GM19467 (cell line): ENCODE measurements around the gene TMTC1.
"Not testable (repeated sequence)": the region's sequence is repeated elsewhere in the genome, so short reads cannot be mapped to it uniquely, and the experiment has no call there.

ENCODE experiments used
- ATAC-seq: cut with Tn5 transposase; IDR thresholded peaks from one replicate; pipeline ENCODE4 v1.9.1; 2021; ENCODE audit warnings: mild to moderate bottlenecking, moderate library complexity; ENCODE audit not compliant: unreplicated experiment

TMTC1 gene

GRCh38 chr12:29674463-29674862 lies 109.3 kb downstream of the TMTC1 start:
- no peak for ATAC-seq

DNA sequence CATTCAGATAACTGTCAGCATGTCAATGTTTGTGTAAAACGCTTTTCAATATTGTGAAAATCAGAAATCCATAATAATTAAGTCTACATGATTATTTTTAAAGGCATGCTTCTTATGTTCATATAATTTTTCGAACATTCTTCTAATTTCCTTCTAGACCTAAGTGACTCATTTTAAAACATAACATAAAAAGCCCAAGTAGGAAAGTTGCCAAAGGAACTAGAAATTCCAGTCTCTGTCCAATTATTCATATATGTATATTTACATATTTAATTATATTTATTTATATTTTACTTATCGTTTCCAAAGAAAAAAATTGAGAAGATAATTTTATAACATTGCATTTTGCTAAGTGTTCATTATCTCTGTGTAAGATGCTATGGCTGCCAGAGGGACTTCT lies 110.4 kb downstream of the TMTC1 start:
- no peak for ATAC-seq

DNA sequence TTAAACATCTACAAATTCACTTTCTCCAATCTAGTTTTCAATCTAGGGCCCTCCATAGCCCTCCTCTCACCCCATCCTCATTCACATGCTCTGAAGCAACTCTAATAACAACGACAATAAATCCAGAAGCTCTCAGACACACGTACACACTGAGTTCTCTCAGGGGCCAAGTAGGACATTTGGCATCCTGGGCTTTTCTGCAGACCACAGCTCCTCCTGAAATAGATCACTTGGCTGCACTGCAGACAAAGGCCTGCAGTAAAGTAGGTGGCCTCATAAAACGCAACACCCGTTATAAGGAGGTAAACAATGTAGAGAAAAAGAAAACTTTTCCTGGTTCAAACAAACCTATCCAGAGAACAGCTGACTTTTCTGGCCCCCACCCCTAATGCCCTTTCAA lies 111.2 kb downstream of the TMTC1 start:
- no peak for ATAC-seq

DNA sequence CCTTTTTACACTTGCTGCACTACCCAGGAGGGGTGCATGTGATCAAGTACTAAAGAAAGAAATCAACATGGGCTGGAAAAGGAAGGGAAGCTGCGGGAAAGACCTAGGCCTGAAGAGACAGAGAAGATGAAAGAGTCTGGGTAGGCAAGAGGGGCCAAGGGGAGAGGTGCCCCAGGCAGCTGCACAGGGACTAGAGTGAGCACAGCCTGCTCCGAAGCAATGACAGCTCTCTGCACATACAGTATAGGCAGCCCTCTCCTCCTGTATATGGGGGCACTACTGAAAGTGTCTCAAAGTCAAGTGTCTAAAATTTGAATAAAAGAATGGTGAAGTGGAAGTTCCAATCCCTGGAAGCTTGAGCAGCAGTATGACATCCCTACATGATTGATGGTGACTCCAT lies 112.0 kb downstream of the TMTC1 start:
- ATAC-seq, result no peak

GRCh38 chr12:29667011-29667410 lies 116.7 kb downstream of the TMTC1 start:
- ATAC-seq, result no peak

GRCh38 chr12:29665107-29665506 lies 118.6 kb downstream of the TMTC1 start:
- ATAC-seq, result no peak

- no peak for ATAC-seq
These were observed 120.9 kb downstream of the TMTC1 start for GRCh38 chr12:29662734-29663323.

DNA sequence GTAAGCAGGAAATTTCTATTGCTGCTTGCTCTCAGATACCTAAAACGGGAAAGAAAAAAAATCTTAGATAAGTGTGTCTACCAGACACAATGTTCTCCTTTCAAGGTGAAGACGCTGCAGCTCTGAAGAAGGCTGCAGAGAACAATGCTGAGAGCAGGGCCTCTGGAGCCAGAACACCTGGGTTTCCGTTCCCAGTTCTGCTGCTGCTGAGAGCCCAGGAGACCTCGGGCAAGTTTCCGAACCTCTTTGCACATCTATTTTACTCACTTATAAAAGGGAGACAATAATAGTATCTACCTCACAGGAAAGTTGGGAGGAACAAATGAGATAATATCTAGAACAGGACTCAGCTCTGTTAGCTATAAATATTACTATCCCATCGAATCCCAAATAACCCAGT lies 122.9 kb downstream of the TMTC1 start:
- no peak for ATAC-seq

GRCh38 chr12:29656762-29657538 lies 126.8 kb downstream of the TMTC1 start:
- ATAC-seq, result no peak

DNA sequence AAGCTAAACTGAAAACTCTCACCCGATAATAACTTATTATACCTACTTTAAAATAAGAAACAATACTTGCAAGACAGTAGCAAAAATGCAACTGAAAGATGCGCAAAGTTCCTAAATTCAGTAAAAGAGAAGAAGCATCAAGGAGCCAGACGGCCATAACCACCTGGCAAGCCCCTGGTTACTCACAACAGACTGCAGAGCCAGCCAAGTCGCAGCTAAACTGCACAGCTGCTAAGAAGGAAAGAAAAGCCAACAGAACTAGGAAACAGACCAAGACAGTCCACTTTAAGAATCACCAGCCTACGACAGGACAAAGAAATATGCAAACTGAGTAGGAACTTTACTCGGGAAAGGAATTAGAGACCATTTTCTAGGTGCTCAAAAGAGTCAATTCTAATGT lies 127.9 kb downstream of the TMTC1 start:
- ATAC-seq, result no peak

- no peak for ATAC-seq
These were observed 130.5 kb downstream of the TMTC1 start for GRCh38 chr12:29653286-29653685.

- ATAC-seq, result no peak
These were observed 133.4 kb downstream of the TMTC1 start for GRCh38 chr12:29650371-29650770.

DNA sequence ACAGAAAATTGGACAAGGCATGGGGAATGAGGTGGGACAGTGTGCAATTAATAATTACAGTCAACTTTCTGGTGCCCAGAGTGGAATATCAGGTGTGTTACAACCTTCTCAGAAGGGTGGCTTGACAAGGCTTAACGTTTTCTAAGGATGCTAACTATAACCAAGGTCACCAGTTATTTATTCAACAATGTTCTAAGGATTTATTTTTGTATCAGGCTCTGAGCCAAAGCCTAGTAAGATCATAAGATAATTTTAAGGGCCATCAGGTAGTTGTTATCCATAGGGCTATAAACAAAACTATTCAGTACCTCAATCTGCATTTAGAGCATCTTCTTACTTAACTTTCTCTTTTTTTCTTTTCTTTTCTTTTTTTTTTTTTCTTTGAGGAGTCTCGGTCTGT lies 134.0 kb downstream of the TMTC1 start:
- no peak for ATAC-seq

GRCh38 chr12:29644536-29645162 lies 139.1 kb downstream of the TMTC1 start:
- ATAC-seq, result no peak

GRCh38 chr12:29640589-29641345 lies 143.0 kb downstream of the TMTC1 start:
- ATAC-seq, result no peak

DNA sequence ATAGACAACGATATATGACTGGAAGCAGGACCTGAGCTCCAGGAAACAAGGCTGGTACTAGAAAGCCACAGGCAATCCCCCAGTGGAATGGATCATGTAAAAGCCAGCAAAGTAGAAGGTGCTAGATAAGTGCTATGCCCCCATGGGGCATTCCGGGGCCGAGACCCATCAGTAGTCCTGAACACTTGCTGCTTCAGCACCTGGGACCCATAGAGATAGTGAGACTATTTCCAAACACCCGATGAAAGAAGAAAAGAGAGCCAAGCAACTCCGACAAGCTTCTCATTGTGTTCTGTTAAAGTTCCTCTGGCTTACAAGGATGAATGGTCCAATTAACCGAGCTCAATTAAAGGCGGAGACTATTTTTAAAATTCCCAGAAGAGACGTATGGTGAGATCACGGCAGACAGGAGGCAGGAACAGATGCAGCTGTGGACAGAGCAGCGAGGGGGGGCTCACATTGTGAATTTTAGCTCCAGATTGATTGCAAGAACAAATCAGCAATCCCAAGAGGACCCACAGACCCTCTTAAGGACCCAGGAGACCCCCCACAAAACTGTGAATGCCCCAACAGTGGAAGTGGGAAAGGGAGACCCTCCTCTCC lies 143.7 kb downstream of the TMTC1 start:
- no peak for ATAC-seq

GRCh38 chr12:29638528-29638927 lies 145.2 kb downstream of the TMTC1 start:
- no peak for ATAC-seq

GRCh38 chr12:29634057-29634456 lies 149.7 kb downstream of the TMTC1 start:
- ATAC-seq, result no peak

GRCh38 chr12:29630164-29630563 lies 153.6 kb downstream of the TMTC1 start:
- ATAC-seq, result not testable (repeated sequence)

DNA sequence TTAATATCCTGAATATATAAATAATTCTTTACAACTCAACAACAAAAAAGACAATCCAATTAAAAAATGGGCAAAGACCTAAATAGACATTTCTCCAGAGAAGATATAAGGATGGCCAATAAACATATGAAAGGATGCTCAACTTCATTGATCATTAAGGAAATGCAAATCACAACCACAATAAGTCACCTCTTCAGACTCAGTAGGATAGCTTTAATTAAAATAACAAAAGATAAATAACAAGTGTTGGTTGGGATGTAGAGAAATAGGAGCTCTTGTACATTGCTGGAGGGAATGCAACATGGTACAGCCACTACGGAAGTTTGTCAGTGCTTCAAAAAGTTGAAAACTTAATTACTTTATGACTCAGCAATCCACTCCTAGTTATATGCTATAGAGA lies 156.5 kb downstream of the TMTC1 start:
- ATAC-seq, result no peak

GRCh38 chr12:29625359-29625953 lies 158.3 kb downstream of the TMTC1 start:
- ATAC-seq, result no peak
